Thoracic aorta (tissue), 2 donors: ENCODE measurements around the gene SH3BP1. TPM values are rescaled to one million over a fixed set of nuclear protein-coding genes. Genes with fewer than 3 reads are reported as not detected.

ENCODE experiments used
- ATAC-seq: fragments of 150-250 bp; one replicate; pipeline ENCODE4 v1.8.0; 2017; ENCODE audit warnings: low read depth; ENCODE audit not compliant: insufficient number of reproducible peaks, low FRiP score
- DNase-seq: peaks from one replicate; pipeline ENCODE4 v3.0.0-alpha.2; 2020; ENCODE audit warnings: low spot score
- H3K27ac ChIP-seq, 2 donors: fragments of 200-600 bp; sonication (generic); 1 replicate in 1 of 2; 2 replicates in 1 of 2; pipeline ENCODE4 v1.5.1; 2016; ENCODE audit warnings: mild to moderate bottlenecking in 2 of 2, moderate library complexity in 2 of 2
- H3K27me3 ChIP-seq: fragments of 200-600 bp; sonication (generic); replicated peaks from 2 replicates; pipeline ENCODE4 v1.6.0; 2016; ENCODE audit warnings: mild to moderate bottlenecking; ENCODE audit not compliant: insufficient read depth
- H3K36me3 ChIP-seq: fragments of 200-600 bp; sonication (generic); one replicate; pipeline ENCODE4 v1.5.1; 2016
- H3K4me1 ChIP-seq, 2 donors: fragments of 200-600 bp; sonication (generic); 1 replicate in 1 of 2; 2 replicates in 1 of 2; pipeline versions ENCODE4 v1.5.1 to v1.6.0; 2016; ENCODE audit warnings: low read depth in 2 of 2, mild to moderate bottlenecking in 1 of 2; ENCODE audit not compliant: control insufficient read depth in 1 of 2
- H3K4me3 ChIP-seq: fragments of 200-600 bp; sonication (generic); 2 replicates; pipeline ENCODE4 v1.5.1; 2016; ENCODE audit warnings: mild to moderate bottlenecking
- H3K9me3 ChIP-seq: fragments of 200-600 bp; sonication (generic); 2 replicates; pipeline ENCODE4 v1.5.1; 2016
- CTCF ChIP-seq: fragments of 200-600 bp; sonication (generic); IDR thresholded peaks from one replicate; pipeline ENCODE4 v1.5.1; 2019; ENCODE audit warnings: antibody characterized with exemption
- total RNA-seq, 2 donors: library from RNA; depleted of rRNA; stranded (reverse); fragments of >200 nt; gene quantifications; one replicate each; pipeline versions ENCODE4 v1.1.0 to v1.2.3, GENCODE V29; 2016

SH3BP1 gene
- total RNA-seq, 2 donors from 2014 or later, result 5.6 to 14.2 TPM

- H3K27ac ChIP-seq, result no peak overlapping the region
- no peak overlapping the region for H3K4me3 ChIP-seq
- H3K27me3 ChIP-seq, result no peaks in the 10 kb centered on the region
- H3K36me3 ChIP-seq, result no peaks in the 10 kb centered on the region
- H3K4me1 ChIP-seq, result no peaks in the 10 kb centered on the region
- ATAC-seq (no peak), DNase-seq (no peak)
- no peaks in the 10 kb centered on the region for H3K9me3 ChIP-seq
- TF ChIP-seq CTCF, result no peak
Measured at GRCh38 chr22:37705205-37705604, 65.7 kb downstream of the SH3BP1 start.

Other genes with a start within 250 kb of the SH3BP1 start
- not detected for gene ELFN2, start 212.2 kb upstream of the SH3BP1 start, total RNA-seq
- 10 to 100 TPM; 18.1 to 25.5 TPM for gene MFNG, start 153.3 kb upstream of the SH3BP1 start, total RNA-seq
- gene CARD10, start 120.3 kb upstream of the SH3BP1 start, total RNA-seq, result 10 to 100 TPM in 1 of 2 donors, 1 to 10 TPM in 1; 7.2 to 11.0 TPM
- 100 to 1,000 TPM in 1 of 2 donors, 10 to 100 TPM in 1; 61.6 to 104 TPM for gene CDC42EP1, start 79.2 kb upstream of the SH3BP1 start, total RNA-seq
- not detected for gene LGALS2, start 59.6 kb upstream of the SH3BP1 start, total RNA-seq
- 10 to 100 TPM; 59.9 to 61.2 TPM for gene GGA1, start 30.8 kb upstream of the SH3BP1 start, total RNA-seq
- 10 to 100 TPM in 1 of 2 donors, 1 to 10 TPM in 1; 6.3 to 13.8 TPM for gene PDXP, start 19.1 kb downstream of the SH3BP1 start, total RNA-seq
- 1,000 to 10,000 TPM; 1,470 to 1,957 TPM for gene LGALS1, start 36.0 kb downstream of the SH3BP1 start, total RNA-seq
- 10 to 100 TPM; 11.1 to 58.9 TPM for gene NOL12, start 46.7 kb downstream of the SH3BP1 start, total RNA-seq
- 100 to 1,000 TPM; 126 to 146 TPM for gene TRIOBP, start 57.4 kb downstream of the SH3BP1 start, total RNA-seq
- gene GCAT, start 168.3 kb downstream of the SH3BP1 start, total RNA-seq, result 10 to 100 TPM in 1 of 2 donors, 1 to 10 TPM in 1; 3.9 to 42.5 TPM
- gene GALR3, start 183.7 kb downstream of the SH3BP1 start, total RNA-seq, result not detected
- 10 to 100 TPM; 33.0 to 45.1 TPM for gene ANKRD54, start 204.7 kb downstream of the SH3BP1 start, total RNA-seq
- gene EIF3L, start 209.8 kb downstream of the SH3BP1 start, total RNA-seq, result 100 to 1,000 TPM; 224 to 226 TPM